HepG2 (cell line): ENCODE results near the gene FNDC8.

ENCODE experiments used
- BCL3 ChIP-seq: sonication (generic); formaldehyde crosslinking; IDR thresholded peaks from 2 replicates; pipeline ENCODE4 v1.5.1; 2020; ENCODE audit warnings: mild to moderate bottlenecking, missing genetic modification reagents, moderate library complexity
- CHCHD3 ChIP-seq: sonication (generic); formaldehyde crosslinking; IDR thresholded peaks from 2 replicates; pipeline ENCODE4 v1.8.0; 2022; ENCODE audit warnings: mild to moderate bottlenecking, missing genetic modification reagents, moderate library complexity
- EP300 ChIP-seq, 3 experiments: sonication (generic) in 1 of 3; formaldehyde crosslinking in 1 of 3; IDR thresholded peaks; 2 replicates each; pipeline versions ENCODE4 v1.5.1 to v1.6.1; 2011 to 2020; ENCODE audit warnings: low read depth in 2 of 3, low read length in 2 of 3, borderline replicate concordance in 1 of 3, improper control_type of control experiment in 1 of 3, mild to moderate bottlenecking in 1 of 3, missing genetic modification reagents in 1 of 3, moderate library complexity in 1 of 3
- NFAT5 ChIP-seq: sonication (generic); formaldehyde crosslinking; IDR thresholded peaks from 2 replicates; pipeline ENCODE4 v1.4.0; 2020; ENCODE audit warnings: missing genetic modification reagents
- RNF2 ChIP-seq: fragments of 450-650 bp; conservative IDR thresholded peaks from 2 replicates; pipeline ENCODE4 v1.6.1; 2016; ENCODE audit warnings: low read depth
- SNAPC5 ChIP-seq: sonication (generic); formaldehyde crosslinking; IDR thresholded peaks from 2 replicates; pipeline ENCODE4 v1.8.1; 2023; ENCODE audit warnings: mild to moderate bottlenecking, missing genetic modification reagents, borderline replicate concordance
- ZBTB25 ChIP-seq: IDR thresholded peaks from 2 replicates; pipeline ENCODE4 v1.6.1; 2018; ENCODE audit warnings: missing genetic modification reagents
- ZBTB39 ChIP-seq: sonication (generic); formaldehyde crosslinking; IDR thresholded peaks from 2 replicates; pipeline ENCODE4 v1.5.0; 2020; ENCODE audit warnings: missing genetic modification reagents
- ZMAT3 ChIP-seq: sonication (generic); formaldehyde crosslinking; conservative IDR thresholded peaks from 2 replicates; pipeline ENCODE4 v1.7.0; 2021; ENCODE audit warnings: missing genetic modification reagents
- ZNF235 ChIP-seq: sonication (generic); formaldehyde crosslinking; IDR thresholded peaks from 2 replicates; pipeline ENCODE4 v1.8.1; 2023; ENCODE audit warnings: mild to moderate bottlenecking, missing genetic modification reagents, borderline replicate concordance
- ZNF362 ChIP-seq: sonication (generic); formaldehyde crosslinking; IDR thresholded peaks from 2 replicates; pipeline ENCODE4 v1.4.0; 2020; ENCODE audit warnings: missing genetic modification reagents, mild to moderate bottlenecking, borderline replicate concordance
- ZZZ3 ChIP-seq: sonication (generic); formaldehyde crosslinking; IDR thresholded peaks from 2 replicates; pipeline ENCODE4 v1.4.0; 2020; ENCODE audit warnings: missing genetic modification reagents, mild to moderate bottlenecking, borderline replicate concordance

GRCh38 chr17:35089586-35090296 is 31.7 kb upstream of the FNDC8 start:
- TF ChIP-seq CHCHD3 (CRISPR knock-in tag) = no peak
- TF ChIP-seq ZBTB25 (CRISPR knock-in tag) = no peak
- no peak for TF ChIP-seq RNF2
- no peak for TF ChIP-seq SNAPC5 (CRISPR knock-in tag)
- no peak for TF ChIP-seq BCL3
- no peak for TF ChIP-seq EP300 (IDR thresholded peaks at IDR 0.05; ENCODE audit: low read depth in 2 of 2, low read length in 2 of 2)
- TF ChIP-seq EP300 (CRISPR knock-in tag; IDR thresholded peaks at IDR 0.05; ENCODE audit: borderline replicate concordance) = no peak
- TF ChIP-seq ZZZ3 = no peak
- TF ChIP-seq ZNF362 (CRISPR knock-in tag) = no peak
- TF ChIP-seq NFAT5 (CRISPR knock-in tag) = no peak
- TF ChIP-seq ZNF235 (CRISPR knock-in tag) = no peak
- no peak for TF ChIP-seq ZBTB39 (CRISPR knock-in tag)
- TF ChIP-seq ZMAT3 (CRISPR knock-in tag) = no peak
